Keratinocyte (primary cell): ENCODE results near the gene MZB1. TPM values are rescaled to one million over a fixed set of nuclear protein-coding genes. Genes with fewer than 3 reads are reported as not detected.

Experiments
- DNase-seq: peaks from one replicate; pipeline ENCODE4 v3.0.0-alpha.2; 2011; ENCODE audit warnings: low read depth, missing footprints, low spot score
- FAIRE-seq: peaks from 2 replicates; lab custom pipeline; 2011; peaks lifted over from hg19 to GRCh38; lab: Jason Lieb, UNC
- H2AFZ ChIP-seq: 2 replicates; pipeline ENCODE4 v1.6.0; 2012; ENCODE audit warnings: low read length, control low read depth, inconsistent platforms; ENCODE audit not compliant: control insufficient read depth
- H3K27ac ChIP-seq: 2 replicates; pipeline ENCODE4 v1.5.1; 2011; ENCODE audit warnings: low read length; ENCODE audit not compliant: control insufficient read depth, insufficient read depth
- H3K27me3 ChIP-seq: 3 replicates; pipeline ENCODE4 v1.6.0; 2011; ENCODE audit warnings: low read length; ENCODE audit not compliant: control insufficient read depth, insufficient read depth; ENCODE audit errors: extremely low read depth
- H3K36me3 ChIP-seq, 2 experiments: 2 replicates in 1 of 2; 3 replicates in 1 of 2; pipeline ENCODE4 v1.5.1; 2011; ENCODE audit warnings: low read length in 2 of 2, mild to moderate bottlenecking in 1 of 2; ENCODE audit not compliant: control insufficient read depth in 2 of 2, insufficient read depth in 2 of 2; ENCODE audit errors: extremely low read depth in 1 of 2
- H3K4me1 ChIP-seq: 3 replicates; pipeline ENCODE4 v1.5.1; 2011; ENCODE audit warnings: low read length; ENCODE audit not compliant: control insufficient read depth, insufficient read depth; ENCODE audit errors: extremely low read depth
- H3K4me2 ChIP-seq: 3 replicates; pipeline ENCODE4 v1.6.0; 2011; ENCODE audit warnings: low read depth, low read length; ENCODE audit not compliant: control insufficient read depth, insufficient read depth; ENCODE audit errors: extremely low read depth
- H3K4me3 ChIP-seq, 3 experiments: fragments of 200-600 bp in 1 of 3; sonication (generic) in 1 of 3; 2 replicates in 2 of 3; 3 replicates in 1 of 3; pipeline ENCODE4 v1.5.1; 2011 to 2016; ENCODE audit warnings: low read length in 3 of 3, mild to moderate bottlenecking in 3 of 3, control low read depth in 2 of 3, inconsistent platforms in 1 of 3, low read depth in 1 of 3, mixed read lengths in 1 of 3, mixed run types in 1 of 3, moderate library complexity in 1 of 3; ENCODE audit not compliant: control insufficient read depth in 2 of 3, insufficient read depth in 2 of 3; ENCODE audit errors: extremely low read depth in 1 of 3
- H3K79me2 ChIP-seq: 2 replicates; pipeline ENCODE4 v1.6.0; 2012; ENCODE audit warnings: low read length; ENCODE audit not compliant: control insufficient read depth, insufficient read depth
- H3K9ac ChIP-seq: 3 replicates; pipeline ENCODE4 v1.6.0; 2011; ENCODE audit warnings: low read length; ENCODE audit not compliant: control insufficient read depth, insufficient read depth; ENCODE audit errors: extremely low read depth
- H3K9me1 ChIP-seq: 3 replicates; pipeline ENCODE4 v1.6.0; 2011; ENCODE audit warnings: low read length; ENCODE audit not compliant: control insufficient read depth, insufficient read depth; ENCODE audit errors: extremely low read depth
- H3K9me3 ChIP-seq: 2 replicates; pipeline ENCODE4 v1.5.1; 2012; ENCODE audit warnings: low read depth, low read length; ENCODE audit not compliant: control insufficient read depth
- H4K20me1 ChIP-seq: 3 replicates; pipeline ENCODE4 v1.6.0; 2011; ENCODE audit warnings: low read length; ENCODE audit not compliant: control insufficient read depth, insufficient read depth; ENCODE audit errors: extremely low read depth
- CTCF ChIP-seq, 3 experiments: IDR thresholded peaks in 1 of 3; conservative IDR thresholded peaks in 1 of 3; optimal IDR thresholded peaks in 1 of 3; 2 replicates in 2 of 3; 3 replicates in 1 of 3; pipeline versions ENCODE3 to v1.5.1; 2011; ENCODE audit warnings: low read length in 3 of 3, mild to moderate bottlenecking in 3 of 3, moderate library complexity in 2 of 3, control low read depth in 1 of 3, inconsistent platforms in 1 of 3; ENCODE audit not compliant: insufficient read depth in 2 of 3; ENCODE audit errors: extremely low read depth in 1 of 3
- EZH2 ChIP-seq: IDR thresholded peaks from one replicate; pipeline ENCODE4 v1.6.1; 2012; ENCODE audit warnings: inconsistent platforms, mild to moderate bottlenecking, low read length, moderate library complexity
- dilution Hi-C: fragments of 300-500 bp; cut with MboI; formaldehyde crosslinking; loops from one replicate; pipeline ENCODE4 v1.7.0; 2020; ENCODE audit warnings: low sequenced_read_pairs; ENCODE audit not compliant: extremely low pct_ligation_motif_present
- polyA plus RNA-seq, 5 experiments: library from polyadenylated mRNA; depleted of rRNA in 3 of 5; stranded (reverse) in 3 of 5; stranded (forward) in 1 of 5; unstranded in 1 of 5; fragments of >200 nt; gene quantifications; 1 replicate in 1 of 5; 2 replicates in 3 of 5; 3 replicates in 1 of 5; pipeline versions ENCODE4 v1.2.1 to v1.2.3, GENCODE V29; 2011 to 2012; ENCODE audit warnings: missing spikeins in 2 of 5, low read depth in 1 of 5, low replicate concordance in 1 of 5

Gene MZB1
- polyA plus RNA-seq, 1 donor (not counting 4 experiments of a cell fraction or from before 2014, with no cell fraction given), result not detected

GRCh38 chr5:139426203-139426885, 36.6 kb upstream of the MZB1 start:
- Histone ChIP-seq H2AFZ (no peak overlapping the region), H3K36me3 (no peaks in the 10 kb centered on the region), H3K27me3 (no peaks in the 10 kb centered on the region), H3K4me1 (peaks cover 8% of the 10 kb centered on the region), H3K9me1 (no peaks in the 10 kb centered on the region), H3K4me2 (no peak overlapping the region), H3K9ac (no peak overlapping the region), H3K4me3 (no peak overlapping the region), H4K20me1 (no peaks in the 10 kb centered on the region), H3K27ac (no peak overlapping the region), H3K79me2 (no peaks in the 10 kb centered on the region), H3K9me3 (no peaks in the 10 kb centered on the region)
- dilution Hi-C loops, result no loop called here
- TF ChIP-seq CTCF (optimal IDR thresholded peaks at IDR 0.05 in 1 of 3, IDR thresholded peaks at IDR 0.05 in 1 of 3, conservative IDR thresholded peaks at IDR 0.05 in 1 of 3; ENCODE audit: extremely low read depth in 1 of 3, insufficient read depth in 2 of 3, low read length in 3 of 3) (no peak), EZH2 (no peak)
- FAIRE-seq (no peak), DNase-seq (no peak)

GRCh38 chr5:139425497-139425896, 35.8 kb upstream of the MZB1 start:
- Histone ChIP-seq H4K20me1 (no peaks in the 10 kb centered on the region), H3K27ac (no peak overlapping the region), H2AFZ (no peak overlapping the region), H3K4me2 (no peak overlapping the region), H3K9me1 (no peaks in the 10 kb centered on the region), H3K4me1 (peaks cover 6% of the 10 kb centered on the region), H3K9ac (no peak overlapping the region), H3K9me3 (no peaks in the 10 kb centered on the region), H3K27me3 (no peaks in the 10 kb centered on the region), H3K36me3 (no peaks in the 10 kb centered on the region), H3K4me3 (no peak overlapping the region), H3K79me2 (no peaks in the 10 kb centered on the region)
- TF ChIP-seq EZH2 (no peak), CTCF (optimal IDR thresholded peaks at IDR 0.05 in 1 of 3, IDR thresholded peaks at IDR 0.05 in 1 of 3, conservative IDR thresholded peaks at IDR 0.05 in 1 of 3; ENCODE audit: extremely low read depth in 1 of 3, insufficient read depth in 2 of 3, low read length in 3 of 3) (no peak)
- DNase-seq (no peak), FAIRE-seq (no peak)
- dilution Hi-C loops, result no loop called here
